GM04503 (cell line): Measurements from ENCODE around the gene MRTFB.
A peak's percentile ranks its signal among the peaks of the same experiment; 100 is the strongest.

Source experiments
- DNase-seq: peaks from one replicate; pipeline ENCODE4 v3.0.0-alpha.2; 2012; ENCODE audit warnings: low read depth

The MRTFB gene

GRCh38 chr16:14062261-14062660, 8.9 kb upstream of the MRTFB start:
- no peak for DNase-seq

- DNase-seq: no peak
Observed at GRCh38 chr16:14063618-14064581, 7.2 kb upstream of the MRTFB start.

- no peak for DNase-seq
Observed at GRCh38 chr16:14069818-14070217, 1.3 kb upstream of the MRTFB start.

- no peak for DNase-seq
Observed at GRCh38 chr16:14070555-14070876, 603 bp upstream of the MRTFB start.

GRCh38 chr16:14071576-14072271, 605 bp downstream of the MRTFB start:
- DNase-seq: no peak

- no peak for DNase-seq
Observed at GRCh38 chr16:14072360-14072759, 1.2 kb downstream of the MRTFB start.

GRCh38 chr16:14074544-14074943, 3.4 kb downstream of the MRTFB start:
- no peak for DNase-seq

GRCh38 chr16:14077918-14078317, 6.8 kb downstream of the MRTFB start:
- DNase-seq: no peak

- DNase-seq: no peak
Observed at GRCh38 chr16:14086477-14086876, 15.4 kb downstream of the MRTFB start.

- no peak for DNase-seq
Observed at GRCh38 chr16:14087181-14087580, 16.1 kb downstream of the MRTFB start.

GRCh38 chr16:14087590-14088154, 16.6 kb downstream of the MRTFB start:
- no peak for DNase-seq

- peak; percentile 25 for DNase-seq
Observed at GRCh38 chr16:14088155-14088753, 17.1 kb downstream of the MRTFB start.

GRCh38 chr16:14089283-14089823, 18.2 kb downstream of the MRTFB start:
- no peak for DNase-seq

GRCh38 chr16:14092561-14092960, 21.4 kb downstream of the MRTFB start:
- no peak for DNase-seq

- DNase-seq: no peak
Observed at GRCh38 chr16:14095883-14096551, 24.9 kb downstream of the MRTFB start.

GRCh38 chr16:14097182-14097959, 26.3 kb downstream of the MRTFB start:
- DNase-seq: no peak

- DNase-seq: no peak
Observed at GRCh38 chr16:14098081-14098480, 27.0 kb downstream of the MRTFB start.

- no peak for DNase-seq
Observed at GRCh38 chr16:14100825-14101224, 29.7 kb downstream of the MRTFB start.

GRCh38 chr16:14101415-14101814, 30.3 kb downstream of the MRTFB start:
- DNase-seq: no peak

- DNase-seq: no peak
Observed at GRCh38 chr16:14102925-14103720, 32.0 kb downstream of the MRTFB start.
